IMR-90 (cell line): Measurements from ENCODE around the gene TMCC3. TPM values are rescaled to one million over a fixed set of nuclear protein-coding genes. Genes with fewer than 3 reads are reported as not detected.

Experiments
- ATAC-seq: fragments of 200-7000 bp; cut with Tn5 transposase; 2 replicates; pipeline ENCODE4 v1.9.1; 2020; ENCODE audit warnings: low read depth, mild to moderate bottlenecking, moderate library complexity
- BruUV-seq: library from RNA; stranded (reverse); fragments of 400-500 nt; replicated peaks from 2 replicates; lab custom pipeline; 2021; lab: Mats Ljungman, UMichigan
- CTCF ChIA-PET: fragments of 300-600 bp; formaldehyde crosslinking; extraction: SDS; loops from one replicate; lab custom pipeline; 2021; ENCODE audit warnings: antibody characterized with exemption; lab: Yijun Ruan, JAX
- POLR2A ChIA-PET: fragments of 300-600 bp; sonication (Branson Sonifier 250); formaldehyde crosslinking; loops from one replicate; lab custom pipeline; 2022; ENCODE audit warnings: antibody characterized with exemption; ENCODE audit not compliant: unreplicated experiment; lab: Charles Lee
- DNase-seq: peaks from one replicate; pipeline ENCODE4 v3.0.0; 2013
- H2AFZ ChIP-seq: replicated peaks from 2 replicates; pipeline ENCODE3; 2013; ENCODE audit warnings: low read length, mild to moderate bottlenecking; ENCODE audit not compliant: poor library complexity
- H2AK5ac ChIP-seq: 2 replicates; pipeline ENCODE4 v1.6.1; 2013; ENCODE audit warnings: low read depth, low read length, inconsistent platforms
- H2AK9ac ChIP-seq: replicated peaks from 2 replicates; pipeline ENCODE3; 2013; ENCODE audit warnings: mild to moderate bottlenecking, low read depth, low read length, moderate library complexity; ENCODE audit not compliant: poor library complexity
- H2BK120ac ChIP-seq: 2 replicates; pipeline ENCODE4 v1.6.1; 2013; ENCODE audit warnings: low read depth, low read length, inconsistent platforms
- H2BK15ac ChIP-seq: 3 replicates; pipeline ENCODE4 v1.6.1; 2013; ENCODE audit warnings: low read depth, low read length, inconsistent platforms
- H2BK20ac ChIP-seq: 2 replicates; pipeline ENCODE4 v1.6.1; 2013; ENCODE audit warnings: low read depth, mild to moderate bottlenecking, inconsistent platforms, low read length, moderate library complexity
- H2BK5ac ChIP-seq: 2 replicates; pipeline ENCODE4 v1.6.1; 2013; ENCODE audit warnings: mild to moderate bottlenecking, low read depth, low read length, inconsistent platforms; ENCODE audit not compliant: poor library complexity, severe bottlenecking
- H3K14ac ChIP-seq: replicated peaks from 2 replicates; pipeline ENCODE4 v1.6.1; 2013; ENCODE audit warnings: low read depth, low read length, inconsistent platforms
- H3K18ac ChIP-seq: 2 replicates; pipeline ENCODE4 v1.6.1; 2013; ENCODE audit warnings: low read depth, low read length, control low read depth
- H3K23ac ChIP-seq: 2 replicates; pipeline ENCODE4 v1.6.1; 2013; ENCODE audit warnings: low read depth, low read length, inconsistent platforms
- H3K27ac ChIP-seq: 2 replicates; pipeline ENCODE4 v1.5.1; 2013; ENCODE audit warnings: mild to moderate bottlenecking, control low read depth, low read length; ENCODE audit not compliant: insufficient read depth
- H3K27me3 ChIP-seq: 2 replicates; pipeline ENCODE4 v1.6.1; 2013; ENCODE audit warnings: low read length; ENCODE audit not compliant: control insufficient read depth, insufficient read depth
- H3K36me3 ChIP-seq: 2 replicates; pipeline ENCODE4 v1.6.1; 2013; ENCODE audit warnings: low read length, mixed read lengths; ENCODE audit not compliant: control insufficient read depth, insufficient read depth
- H3K4ac ChIP-seq: 2 replicates; pipeline ENCODE4 v1.6.1; 2013; ENCODE audit warnings: low read depth, low read length, inconsistent platforms
- H3K4me1 ChIP-seq: 2 replicates; pipeline ENCODE4 v1.6.1; 2013; ENCODE audit warnings: low read length, mixed read lengths; ENCODE audit not compliant: control insufficient read depth, insufficient read depth
- H3K4me2 ChIP-seq: 2 replicates; pipeline ENCODE4 v1.6.1; 2013; ENCODE audit warnings: low read depth, mild to moderate bottlenecking, control low read depth, low read length, moderate library complexity
- H3K4me3 ChIP-seq: 2 replicates; pipeline ENCODE4 v1.5.1; 2013; ENCODE audit warnings: low read depth, mild to moderate bottlenecking, control low read depth, low read length, moderate library complexity; ENCODE audit not compliant: insufficient read depth
- H3K56ac ChIP-seq: 2 replicates; pipeline ENCODE4 v1.6.1; 2013; ENCODE audit warnings: low read length, inconsistent platforms; ENCODE audit not compliant: insufficient read depth; ENCODE audit errors: extremely low read depth
- H3K79me1 ChIP-seq, 2 experiments: 2 replicates each; pipeline ENCODE4 v1.6.1; 2013; ENCODE audit warnings: low read length in 2 of 2, inconsistent platforms in 1 of 2, low read depth in 1 of 2
- H3K9ac ChIP-seq: 2 replicates; pipeline ENCODE4 v1.6.1; 2013; ENCODE audit warnings: low read depth, low read length, control low read depth
- H3K9me1 ChIP-seq: 2 replicates; pipeline ENCODE4 v1.6.1; 2013; ENCODE audit warnings: low read length, inconsistent platforms; ENCODE audit not compliant: insufficient read depth
- H3K9me3 ChIP-seq: 2 replicates; pipeline ENCODE4 v1.6.1; 2013; ENCODE audit warnings: low read length; ENCODE audit not compliant: control insufficient read depth, insufficient read depth
- H4K20me1 ChIP-seq: 2 replicates; pipeline ENCODE4 v1.6.1; 2013; ENCODE audit warnings: low read length, inconsistent platforms; ENCODE audit not compliant: insufficient read depth
- H4K5ac ChIP-seq: 2 replicates; pipeline ENCODE4 v1.6.1; 2013; ENCODE audit warnings: mild to moderate bottlenecking, low read depth, low read length, control low read depth
- H4K8ac ChIP-seq, 2 experiments: 2 replicates each; pipeline ENCODE4 v1.6.1; 2013; ENCODE audit warnings: low read depth in 2 of 2, low read length in 2 of 2, control low read depth in 1 of 2, inconsistent platforms in 1 of 2
- H4K91ac ChIP-seq: 2 replicates; pipeline ENCODE4 v1.6.1; 2013; ENCODE audit warnings: low read depth, low read length, inconsistent platforms; ENCODE audit not compliant: insufficient read depth
- BHLHE40 ChIP-seq: fragments of 150-350 bp; IDR thresholded peaks from 2 replicates; pipeline ENCODE4 v1.6.1; 2016; ENCODE audit warnings: mild to moderate bottlenecking, low read depth, low read length
- FOS ChIP-seq: fragments of 150-350 bp; IDR thresholded peaks from 2 replicates; pipeline ENCODE4 v1.6.1; 2016; ENCODE audit warnings: low read depth, low read length
- MAFK ChIP-seq: IDR thresholded peaks from 2 replicates; pipeline ENCODE4 v1.6.1; 2012; ENCODE audit warnings: low read depth, low read length, improper control_type of control experiment
- MAZ ChIP-seq: IDR thresholded peaks from 2 replicates; pipeline ENCODE4 v1.6.1; 2012; ENCODE audit warnings: low read depth, mild to moderate bottlenecking, low read length, improper control_type of control experiment, moderate library complexity, borderline replicate concordance
- MXI1 ChIP-seq: IDR thresholded peaks from 2 replicates; pipeline ENCODE4 v1.6.1; 2012; ENCODE audit warnings: low read depth, mild to moderate bottlenecking, low read length, moderate library complexity, borderline replicate concordance
- NFE2L2 ChIP-seq: fragments of 150-350 bp; IDR thresholded peaks from 2 replicates; pipeline ENCODE4 v1.6.1; 2016; ENCODE audit warnings: low read depth, mild to moderate bottlenecking, low read length
- POLR2A ChIP-seq: IDR thresholded peaks from 2 replicates; pipeline ENCODE4 v1.6.1; 2012; ENCODE audit warnings: mild to moderate bottlenecking, low read depth, low read length
- RAD21 ChIP-seq: IDR thresholded peaks from 2 replicates; pipeline ENCODE4 v1.6.1; 2012; ENCODE audit warnings: low read length, improper control_type of control experiment
- RCOR1 ChIP-seq: IDR thresholded peaks from 2 replicates; pipeline ENCODE4 v1.6.1; 2012; ENCODE audit warnings: mild to moderate bottlenecking, low read length, improper control_type of control experiment; ENCODE audit not compliant: insufficient replicate concordance
- RFX5 ChIP-seq: IDR thresholded peaks from 2 replicates; pipeline ENCODE4 v1.8.0; 2012; ENCODE audit warnings: low read depth, mild to moderate bottlenecking, low read length, moderate library complexity
- SMC3 ChIP-seq: fragments of 150-350 bp; IDR thresholded peaks from 2 replicates; pipeline ENCODE4 v1.6.1; 2016; ENCODE audit warnings: low read depth, mild to moderate bottlenecking, antibody characterized with exemption, low read length, moderate library complexity
- WGBS, 2 experiments: methylation state at CpG; one replicate each; pipeline versions ENCODE4 v1.1.5 to v1.1.7; 2013; ENCODE audit warnings: missing lambda C conversion rate in 2 of 2; ENCODE audit not compliant: insufficient read length in 1 of 2; ENCODE audit errors: extremely low coverage in 2 of 2; 5-methylcytosine and 5-hydroxymethylcytosine counted together
- dilution Hi-C: fragments of 300-500 bp; cut with HindIII; formaldehyde crosslinking; loops from one replicate; pipeline ENCODE4 v1.14.3; 2018; ENCODE audit warnings: low sequenced_read_pairs; ENCODE audit not compliant: unreplicated experiment
- in situ Hi-C: fragments of 300-500 bp; cut with MboI; formaldehyde crosslinking; loops from 3 replicates; pipeline ENCODE4 v1.14.3; 2019; ENCODE audit warnings: low sequenced_read_pairs, inconsistent platforms, mixed read lengths
- intact Hi-C: fragments of 100-400 bp; cut with micrococcal nuclease; formaldehyde crosslinking; loops from 2 replicates; pipeline ENCODE4 v1.10.0; 2022
- polyA plus RNA-seq, 3 experiments: library from polyadenylated mRNA; depleted of rRNA; stranded (reverse); fragments of >200 nt; gene quantifications; 2 replicates each; pipeline ENCODE4 v1.2.3, GENCODE V29; 2012; ENCODE audit warnings: low replicate concordance in 1 of 3
- total RNA-seq: library from RNA; depleted of rRNA; stranded (reverse); fragments of >200 nt; gene quantifications from 2 replicates; pipeline ENCODE4 v1.2.3, GENCODE V29; 2012
- TF ChIP-seq, protein P1 (sequence below): fragments of 150-350 bp; IDR thresholded peaks from 2 replicates; pipeline ENCODE4 v1.6.1; 2016; ENCODE audit warnings: low read depth, mild to moderate bottlenecking, low read length, moderate library complexity, borderline replicate concordance
- TF ChIP-seq, protein P2 (sequence below): fragments of 150-350 bp; IDR thresholded peaks from 2 replicates; pipeline ENCODE4 v1.6.1; 2017; ENCODE audit warnings: mild to moderate bottlenecking, antibody characterized with exemption, low read length, low read depth
- TF ChIP-seq, protein P3 (sequence below): conservative IDR thresholded peaks from 2 replicates; pipeline ENCODE4 v1.5.1; 2012; ENCODE audit warnings: mild to moderate bottlenecking, low read depth, low read length, improper control_type of control experiment

Gene TMCC3
- total and polyA plus RNA-seq, 2 of the 4 experiments (the other 2 are of a cell fraction): 0.14 to 0.36 TPM

DNA sequence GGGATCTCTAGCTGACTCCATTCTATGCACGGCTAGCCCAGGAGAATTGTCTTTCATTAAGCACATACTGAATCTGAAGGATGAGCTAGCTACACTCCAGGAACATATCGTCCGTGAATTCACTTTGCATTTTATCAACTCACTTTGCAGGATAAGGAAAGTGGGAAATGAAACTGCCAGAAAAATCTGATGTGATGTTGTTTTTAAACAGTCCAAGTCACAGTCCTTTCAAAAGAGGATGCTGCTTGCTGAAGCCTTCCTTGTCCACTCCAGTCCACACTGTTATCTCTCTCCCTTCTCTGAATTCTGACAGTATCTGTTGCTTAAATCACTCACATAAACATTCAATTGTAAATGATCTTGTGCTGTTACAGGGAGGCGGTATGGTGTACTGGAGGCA is 12.7 kb upstream of the TMCC3 start:
- Histone ChIP-seq H3K4me1 (no peaks in the 10 kb centered on the region), H3K79me1 (no peaks in the 10 kb centered on the region), H3K14ac (no peak overlapping the region), H4K91ac (no peak overlapping the region), H2BK20ac (no peak overlapping the region), H3K23ac (no peak overlapping the region), H2BK15ac (no peak overlapping the region), H4K20me1 (no peaks in the 10 kb centered on the region), H3K4ac (no peak overlapping the region), H2AK9ac (no peak overlapping the region), H3K27ac (no peak overlapping the region), H3K56ac (no peak overlapping the region), H2BK5ac (no peak overlapping the region), H3K36me3 (no peaks in the 10 kb centered on the region), H2AFZ (no peak overlapping the region), H3K4me3 (no peak overlapping the region), H4K8ac (no peak overlapping the region), H2AK5ac (no peak overlapping the region), H3K18ac (no peak overlapping the region), H4K5ac (no peak overlapping the region), H3K9ac (no peak overlapping the region), H3K4me2 (no peak overlapping the region), H3K9me1 (no peaks in the 10 kb centered on the region), H2BK120ac (no peak overlapping the region), H3K9me3 (no peaks in the 10 kb centered on the region), H3K27me3 (peaks cover 3% of the 10 kb centered on the region)
- TF ChIP-seq MAZ: no peak
- no peak for TF ChIP-seq NFE2L2
- TF ChIP-seq BHLHE40: no peak
- no peak for TF ChIP-seq POLR2A
- no peak for TF ChIP-seq MAFK
- TF ChIP-seq, protein P1, sequence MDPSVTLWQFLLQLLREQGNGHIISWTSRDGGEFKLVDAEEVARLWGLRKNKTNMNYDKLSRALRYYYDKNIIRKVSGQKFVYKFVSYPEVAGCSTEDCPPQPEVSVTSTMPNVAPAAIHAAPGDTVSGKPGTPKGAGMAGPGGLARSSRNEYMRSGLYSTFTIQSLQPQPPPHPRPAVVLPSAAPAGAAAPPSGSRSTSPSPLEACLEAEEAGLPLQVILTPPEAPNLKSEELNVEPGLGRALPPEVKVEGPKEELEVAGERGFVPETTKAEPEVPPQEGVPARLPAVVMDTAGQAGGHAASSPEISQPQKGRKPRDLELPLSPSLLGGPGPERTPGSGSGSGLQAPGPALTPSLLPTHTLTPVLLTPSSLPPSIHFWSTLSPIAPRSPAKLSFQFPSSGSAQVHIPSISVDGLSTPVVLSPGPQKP: no peak
- no peak for TF ChIP-seq RAD21
- TF ChIP-seq FOS: no peak
- no peak for TF ChIP-seq MXI1
- no peak for TF ChIP-seq RFX5
- TF ChIP-seq, protein P2, sequence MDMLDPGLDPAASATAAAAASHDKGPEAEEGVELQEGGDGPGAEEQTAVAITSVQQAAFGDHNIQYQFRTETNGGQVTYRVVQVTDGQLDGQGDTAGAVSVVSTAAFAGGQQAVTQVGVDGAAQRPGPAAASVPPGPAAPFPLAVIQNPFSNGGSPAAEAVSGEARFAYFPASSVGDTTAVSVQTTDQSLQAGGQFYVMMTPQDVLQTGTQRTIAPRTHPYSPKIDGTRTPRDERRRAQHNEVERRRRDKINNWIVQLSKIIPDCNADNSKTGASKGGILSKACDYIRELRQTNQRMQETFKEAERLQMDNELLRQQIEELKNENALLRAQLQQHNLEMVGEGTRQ: no peak
- TF ChIP-seq, protein P3, sequence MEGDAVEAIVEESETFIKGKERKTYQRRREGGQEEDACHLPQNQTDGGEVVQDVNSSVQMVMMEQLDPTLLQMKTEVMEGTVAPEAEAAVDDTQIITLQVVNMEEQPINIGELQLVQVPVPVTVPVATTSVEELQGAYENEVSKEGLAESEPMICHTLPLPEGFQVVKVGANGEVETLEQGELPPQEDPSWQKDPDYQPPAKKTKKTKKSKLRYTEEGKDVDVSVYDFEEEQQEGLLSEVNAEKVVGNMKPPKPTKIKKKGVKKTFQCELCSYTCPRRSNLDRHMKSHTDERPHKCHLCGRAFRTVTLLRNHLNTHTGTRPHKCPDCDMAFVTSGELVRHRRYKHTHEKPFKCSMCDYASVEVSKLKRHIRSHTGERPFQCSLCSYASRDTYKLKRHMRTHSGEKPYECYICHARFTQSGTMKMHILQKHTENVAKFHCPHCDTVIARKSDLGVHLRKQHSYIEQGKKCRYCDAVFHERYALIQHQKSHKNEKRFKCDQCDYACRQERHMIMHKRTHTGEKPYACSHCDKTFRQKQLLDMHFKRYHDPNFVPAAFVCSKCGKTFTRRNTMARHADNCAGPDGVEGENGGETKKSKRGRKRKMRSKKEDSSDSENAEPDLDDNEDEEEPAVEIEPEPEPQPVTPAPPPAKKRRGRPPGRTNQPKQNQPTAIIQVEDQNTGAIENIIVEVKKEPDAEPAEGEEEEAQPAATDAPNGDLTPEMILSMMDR: no peak
- no peak for TF ChIP-seq SMC3
- TF ChIP-seq RCOR1: no peak
- no CpG with 5 or more reads among the region's 4 CpGs for WGBS, 2 experiments
- ChIA-PET POLR2A (no interaction called here), CTCF (interaction anchor here (0.6 kb wide), 1 partner anchor 13 kb away, joined by 3 read pairs; no protein-coding TSS in a partner anchor)
- intact Hi-C loops: no loop called here
- BruUV-seq: no TSS peak
- no peak for DNase-seq
- no peak for ATAC-seq
- in situ Hi-C loops: no loop called here
- dilution Hi-C loops: no loop called here
